Coronary artery (tissue), 2 donors: Measurements from ENCODE around the gene ZNF488.

Experiments used
- DNase-seq: peaks from one replicate; pipeline ENCODE4 v3.0.0-alpha.2; 2017; ENCODE audit warnings: low spot score
- H3K27ac ChIP-seq, 2 donors: fragments of 200-600 bp; sonication (generic); one replicate each; pipeline ENCODE4 v1.5.1; 2016 to 2019
- H3K4me3 ChIP-seq: fragments of 200-600 bp; sonication (generic); 2 replicates; pipeline ENCODE4 v1.5.1; 2016; ENCODE audit warnings: mild to moderate bottlenecking, moderate library complexity
- TF ChIP-seq, protein P1 (sequence below): fragments of 200-600 bp; sonication (generic); IDR thresholded peaks from one replicate; pipeline ENCODE4 v1.5.1; 2019; ENCODE audit warnings: antibody characterized with exemption

ZNF488 gene

GRCh38 chr10:47381103-47381395 is 3.0 kb downstream of the ZNF488 start:
- Histone ChIP-seq H3K27ac (no peak overlapping the region), H3K4me3 (no peak overlapping the region)
- TF ChIP-seq, protein P1, sequence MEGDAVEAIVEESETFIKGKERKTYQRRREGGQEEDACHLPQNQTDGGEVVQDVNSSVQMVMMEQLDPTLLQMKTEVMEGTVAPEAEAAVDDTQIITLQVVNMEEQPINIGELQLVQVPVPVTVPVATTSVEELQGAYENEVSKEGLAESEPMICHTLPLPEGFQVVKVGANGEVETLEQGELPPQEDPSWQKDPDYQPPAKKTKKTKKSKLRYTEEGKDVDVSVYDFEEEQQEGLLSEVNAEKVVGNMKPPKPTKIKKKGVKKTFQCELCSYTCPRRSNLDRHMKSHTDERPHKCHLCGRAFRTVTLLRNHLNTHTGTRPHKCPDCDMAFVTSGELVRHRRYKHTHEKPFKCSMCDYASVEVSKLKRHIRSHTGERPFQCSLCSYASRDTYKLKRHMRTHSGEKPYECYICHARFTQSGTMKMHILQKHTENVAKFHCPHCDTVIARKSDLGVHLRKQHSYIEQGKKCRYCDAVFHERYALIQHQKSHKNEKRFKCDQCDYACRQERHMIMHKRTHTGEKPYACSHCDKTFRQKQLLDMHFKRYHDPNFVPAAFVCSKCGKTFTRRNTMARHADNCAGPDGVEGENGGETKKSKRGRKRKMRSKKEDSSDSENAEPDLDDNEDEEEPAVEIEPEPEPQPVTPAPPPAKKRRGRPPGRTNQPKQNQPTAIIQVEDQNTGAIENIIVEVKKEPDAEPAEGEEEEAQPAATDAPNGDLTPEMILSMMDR: no peak
- peak; percentile 40 for DNase-seq

- H3K4me3 ChIP-seq: no peak overlapping the region
- DNase-seq: peak; percentile 46
Measured at GRCh38 chr10:47380341-47381102, 3.6 kb downstream of the ZNF488 start.

DNA sequence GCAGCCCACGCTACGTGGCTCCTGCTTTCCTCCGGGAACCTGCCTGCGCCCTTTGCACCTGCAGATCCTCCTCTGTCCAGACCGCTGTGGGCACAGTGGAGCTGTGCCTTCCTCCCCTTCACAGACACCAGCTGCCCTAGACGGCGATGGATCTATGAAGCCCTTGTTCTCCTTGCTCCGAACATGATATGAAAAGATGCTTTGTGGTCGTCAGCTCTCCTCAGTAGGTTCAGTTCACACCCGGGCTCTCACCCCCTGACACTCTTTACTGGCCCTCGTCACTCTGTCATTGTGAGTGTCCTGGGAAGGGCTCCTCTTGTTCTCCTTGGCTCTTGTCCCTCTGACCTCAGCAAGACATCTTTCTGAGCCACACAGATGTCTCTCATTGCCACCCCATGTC is 4.2 kb downstream of the ZNF488 start:
- peak; percentile 46 for DNase-seq
- TF ChIP-seq, protein P1: no peak
- H3K27ac ChIP-seq: no peak overlapping the region
- H3K4me3 ChIP-seq: no peak overlapping the region

More at GRCh38 chr10:47380341-47381102, 3.6 kb downstream of the ZNF488 start:
- H3K27ac ChIP-seq: no peak overlapping the region
- TF ChIP-seq, protein P1: no peak

DNA sequence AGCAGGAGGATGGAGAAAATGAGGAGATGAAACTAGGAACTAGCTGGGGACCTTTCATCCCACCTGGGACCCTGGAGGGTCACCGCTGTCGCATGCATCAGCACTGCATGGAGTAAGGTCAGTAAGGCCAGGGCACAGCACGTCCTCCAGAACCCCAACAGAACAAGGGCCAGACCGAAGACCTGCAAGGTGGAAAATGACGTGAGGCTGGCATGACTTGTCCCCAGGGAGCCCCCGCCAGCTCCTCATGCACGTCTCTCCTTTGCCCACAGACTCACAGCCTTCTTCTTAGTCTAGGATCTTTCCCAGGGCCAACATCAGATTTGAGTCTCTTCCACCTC is 4.7 kb downstream of the ZNF488 start:
- H3K27ac ChIP-seq: no peak overlapping the region
- TF ChIP-seq, protein P1: no peak
- DNase-seq: peak; percentile 63
- no peak overlapping the region for H3K4me3 ChIP-seq

DNA sequence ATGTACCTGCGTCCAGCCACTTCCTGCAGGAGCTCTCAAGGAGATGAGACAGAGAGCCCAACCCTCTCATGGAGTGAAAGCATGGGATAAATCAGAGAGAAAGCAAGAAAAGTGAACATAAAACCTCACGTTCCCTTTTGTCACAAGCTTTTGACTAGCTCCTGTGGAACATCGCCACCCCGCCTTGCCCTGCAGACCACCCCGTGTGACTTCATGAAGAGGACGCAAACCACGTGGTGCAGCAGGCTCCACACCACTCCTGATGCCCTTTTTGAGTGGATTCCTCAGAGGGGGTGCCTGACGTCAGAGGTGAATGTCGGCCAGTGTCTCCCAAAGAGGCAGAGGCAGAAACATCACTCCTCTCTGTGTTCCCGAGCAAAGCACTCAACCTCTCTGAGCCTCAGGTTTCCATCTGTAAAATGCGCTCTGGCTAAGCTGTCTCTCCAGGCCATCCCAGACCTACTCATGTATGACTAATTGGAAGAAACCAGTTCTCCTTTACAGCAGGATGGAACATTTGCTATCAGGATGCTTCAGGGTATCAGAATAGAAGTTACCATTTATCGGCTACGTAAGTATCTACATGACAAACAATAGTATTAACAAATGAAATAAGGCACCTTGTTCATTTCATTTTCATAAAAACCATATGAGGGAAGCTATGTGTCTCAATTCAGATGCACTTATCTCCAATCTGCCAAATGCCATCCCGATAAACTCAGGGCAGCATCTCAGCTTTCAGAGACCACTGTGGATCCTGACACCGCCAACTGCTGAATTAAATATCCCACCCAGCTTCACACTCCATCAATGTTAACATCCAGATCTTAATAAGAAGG is 5.3 kb downstream of the ZNF488 start:
- TF ChIP-seq, protein P1: no peak
- no peak overlapping the region for H3K4me3 ChIP-seq
- no peak overlapping the region for H3K27ac ChIP-seq
- DNase-seq: peak; percentile 36

DNA sequence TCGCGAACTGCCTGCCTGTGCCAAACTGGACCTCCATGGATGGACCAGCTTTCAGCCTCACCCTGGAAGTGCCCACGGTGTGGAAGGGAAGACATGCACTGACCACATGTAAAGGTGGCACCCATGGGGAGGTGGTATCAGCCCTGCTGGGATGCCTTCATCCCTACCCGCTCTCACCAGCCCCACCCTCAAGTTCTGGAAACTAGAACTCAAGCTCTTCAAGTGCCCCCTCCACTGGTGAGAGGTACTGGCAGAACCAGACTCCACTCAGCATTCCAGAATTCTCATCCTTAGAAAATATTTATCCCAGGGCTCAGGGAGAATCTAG is 5.9 kb downstream of the ZNF488 start:
- H3K4me3 ChIP-seq: no peak overlapping the region
- H3K27ac ChIP-seq: no peak overlapping the region
- DNase-seq: no peak
- TF ChIP-seq, protein P1: no peak
